K562 (cell line): ENCODE results near the gene FAM83E. TPM values are rescaled to one million over a fixed set of nuclear protein-coding genes. Genes with fewer than 3 reads are reported as not detected.

Experiments
- BDP1 ChIP-seq: IDR thresholded peaks from 3 replicates; pipeline ENCODE4 v1.6.1; 2011; ENCODE audit not compliant: insufficient read length, insufficient read depth
- ETV5 ChIP-seq: sonication (generic); formaldehyde crosslinking; IDR thresholded peaks from 2 replicates; pipeline ENCODE4 v1.4.0; 2020; ENCODE audit warnings: low read depth, mild to moderate bottlenecking, missing genetic modification reagents
- NBN ChIP-seq: fragments of 450-650 bp; IDR thresholded peaks from 2 replicates; pipeline ENCODE4 v1.6.1; 2016; ENCODE audit warnings: low read depth, mild to moderate bottlenecking
- POU5F1 ChIP-seq: fragments of 150-350 bp; IDR thresholded peaks from 2 replicates; pipeline ENCODE4 v1.6.1; 2014; ENCODE audit warnings: borderline replicate concordance, low read length, low read depth, mild to moderate bottlenecking; ENCODE audit not compliant: partially characterized antibody
- SIRT6 ChIP-seq: IDR thresholded peaks from one replicate; pipeline ENCODE4 v1.6.1; 2012; ENCODE audit warnings: low read depth, mild to moderate bottlenecking, control low read depth, inconsistent platforms, low read length, moderate library complexity
- SPI1 ChIP-seq: IDR thresholded peaks from 2 replicates; pipeline ENCODE4 v1.6.1; 2011; ENCODE audit warnings: low read depth, low read length, control low read depth, borderline replicate concordance
- YBX1 ChIP-seq: fragments of 450-650 bp; IDR thresholded peaks from 2 replicates; pipeline ENCODE4 v1.7.1; 2016; ENCODE audit warnings: mild to moderate bottlenecking
- ZNF174 ChIP-seq: fragments of 250-450 bp; sonication (Bioruptor Pico); IDR thresholded peaks from 2 replicates; pipeline ENCODE4 v1.4.0; 2020; ENCODE audit warnings: mild to moderate bottlenecking
- polyA plus RNA-seq, 8 experiments: library from polyadenylated mRNA; depleted of rRNA in 4 of 8; stranded (reverse) in 5 of 8; unstranded in 3 of 8; fragments of >200 nt; fragmentation: Nextera tagmentation in 2 of 8; fragmentation: Illumina TruSeq in 1 of 8; extraction: Ambion mirVana in 2 of 8; extraction: Trizol in 1 of 8; gene quantifications; 2 replicates each; pipeline versions ENCODE4 v1.2.1 to v1.2.3, GENCODE V29; 2011 to 2014; ENCODE audit warnings: inconsistent platforms in 1 of 8, missing spikeins in 1 of 8
- total RNA-seq, 7 experiments: library from RNA; depleted of rRNA in 6 of 7; stranded (reverse); fragments of >200 nt in 6 of 7; fragmentation: Illumina TruSeq in 2 of 7; extraction: Trizol in 2 of 7; gene quantifications; 2 replicates each; pipeline versions ENCODE4 v1.2.1 to v1.2.3, GENCODE V29; 2011 to 2021; ENCODE audit warnings: low replicate concordance in 1 of 7
- TF ChIP-seq, protein P1 (sequence below): sonication (generic); formaldehyde crosslinking; IDR thresholded peaks from 2 replicates; pipeline ENCODE4 v1.8.0; 2022; ENCODE audit warnings: mild to moderate bottlenecking, missing genetic modification reagents
- TF ChIP-seq, protein P2 (sequence below): sonication (generic); formaldehyde crosslinking; IDR thresholded peaks from 2 replicates; pipeline ENCODE4 v1.5.0; 2020; ENCODE audit warnings: missing genetic modification reagents
- TF ChIP-seq, protein P3 (sequence below): fragments of 250-450 bp; sonication (Bioruptor Pico); IDR thresholded peaks from 2 replicates; pipeline ENCODE4 v1.5.0; 2021; ENCODE audit warnings: mild to moderate bottlenecking, borderline replicate concordance
- TF ChIP-seq, protein P4 (sequence below): fragments of 450-650 bp; IDR thresholded peaks from 2 replicates; pipeline ENCODE4 v1.6.1; 2018; ENCODE audit not compliant: partially characterized antibody
- TF ChIP-seq, protein P5 (sequence below): fragments of 250-450 bp; sonication (Bioruptor Pico); IDR thresholded peaks from 2 replicates; pipeline ENCODE4 v1.9.0; 2021; ENCODE audit warnings: mild to moderate bottlenecking, inconsistent platforms
- TF ChIP-seq, protein P6 (sequence below): sonication (generic); formaldehyde crosslinking; IDR thresholded peaks from 2 replicates; pipeline ENCODE4 v1.8.0; 2022; ENCODE audit warnings: mild to moderate bottlenecking, low read depth, missing genetic modification reagents

FAM83E gene
- total and polyA plus RNA-seq, 9 of the 15 experiments (the other 6 are each of a cell fraction or from before 2014, with no cell fraction given) = 0.15 to 0.87 (median 0.29) TPM; not detected in 4

DNA sequence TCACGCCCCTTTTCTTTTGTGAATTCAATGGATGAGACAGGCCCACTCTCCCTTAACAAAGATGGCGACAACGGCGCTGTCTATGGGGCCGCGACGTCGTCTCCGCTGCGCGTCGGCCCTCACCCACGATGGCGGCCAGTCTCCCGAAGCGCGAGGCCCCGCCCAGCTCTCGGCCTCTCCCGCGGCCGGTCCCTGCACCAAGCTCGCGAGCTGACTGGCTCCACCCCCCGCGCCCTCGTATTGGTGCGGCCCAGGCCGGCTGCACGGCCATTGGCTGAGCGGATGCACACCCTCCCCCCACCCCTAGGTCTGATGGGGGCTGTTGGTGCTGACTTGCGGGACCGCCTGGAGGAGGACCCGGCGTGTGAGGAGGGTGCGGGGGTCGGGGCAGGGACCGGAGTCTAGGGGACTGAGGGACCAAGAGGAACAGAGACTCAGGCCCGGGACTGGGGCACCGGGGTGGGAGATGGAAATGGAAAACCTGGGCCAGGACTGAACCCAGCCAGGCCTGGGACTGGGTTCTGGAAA lies 9.3 kb upstream of the FAM83E start (continued):
- TF ChIP-seq, protein P1, sequence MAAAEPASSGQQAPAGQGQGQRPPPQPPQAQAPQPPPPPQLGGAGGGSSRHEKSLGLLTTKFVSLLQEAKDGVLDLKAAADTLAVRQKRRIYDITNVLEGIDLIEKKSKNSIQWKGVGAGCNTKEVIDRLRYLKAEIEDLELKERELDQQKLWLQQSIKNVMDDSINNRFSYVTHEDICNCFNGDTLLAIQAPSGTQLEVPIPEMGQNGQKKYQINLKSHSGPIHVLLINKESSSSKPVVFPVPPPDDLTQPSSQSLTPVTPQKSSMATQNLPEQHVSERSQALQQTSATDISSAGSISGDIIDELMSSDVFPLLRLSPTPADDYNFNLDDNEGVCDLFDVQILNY (CRISPR knock-in tag) = no peak
- TF ChIP-seq YBX1 = no peak
- TF ChIP-seq ZNF174 (CRISPR knock-in tag) = no peak
- TF ChIP-seq BDP1 = no peak
- TF ChIP-seq, protein P2, sequence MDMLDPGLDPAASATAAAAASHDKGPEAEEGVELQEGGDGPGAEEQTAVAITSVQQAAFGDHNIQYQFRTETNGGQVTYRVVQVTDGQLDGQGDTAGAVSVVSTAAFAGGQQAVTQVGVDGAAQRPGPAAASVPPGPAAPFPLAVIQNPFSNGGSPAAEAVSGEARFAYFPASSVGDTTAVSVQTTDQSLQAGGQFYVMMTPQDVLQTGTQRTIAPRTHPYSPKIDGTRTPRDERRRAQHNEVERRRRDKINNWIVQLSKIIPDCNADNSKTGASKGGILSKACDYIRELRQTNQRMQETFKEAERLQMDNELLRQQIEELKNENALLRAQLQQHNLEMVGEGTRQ = no peak
- TF ChIP-seq, protein P3, sequence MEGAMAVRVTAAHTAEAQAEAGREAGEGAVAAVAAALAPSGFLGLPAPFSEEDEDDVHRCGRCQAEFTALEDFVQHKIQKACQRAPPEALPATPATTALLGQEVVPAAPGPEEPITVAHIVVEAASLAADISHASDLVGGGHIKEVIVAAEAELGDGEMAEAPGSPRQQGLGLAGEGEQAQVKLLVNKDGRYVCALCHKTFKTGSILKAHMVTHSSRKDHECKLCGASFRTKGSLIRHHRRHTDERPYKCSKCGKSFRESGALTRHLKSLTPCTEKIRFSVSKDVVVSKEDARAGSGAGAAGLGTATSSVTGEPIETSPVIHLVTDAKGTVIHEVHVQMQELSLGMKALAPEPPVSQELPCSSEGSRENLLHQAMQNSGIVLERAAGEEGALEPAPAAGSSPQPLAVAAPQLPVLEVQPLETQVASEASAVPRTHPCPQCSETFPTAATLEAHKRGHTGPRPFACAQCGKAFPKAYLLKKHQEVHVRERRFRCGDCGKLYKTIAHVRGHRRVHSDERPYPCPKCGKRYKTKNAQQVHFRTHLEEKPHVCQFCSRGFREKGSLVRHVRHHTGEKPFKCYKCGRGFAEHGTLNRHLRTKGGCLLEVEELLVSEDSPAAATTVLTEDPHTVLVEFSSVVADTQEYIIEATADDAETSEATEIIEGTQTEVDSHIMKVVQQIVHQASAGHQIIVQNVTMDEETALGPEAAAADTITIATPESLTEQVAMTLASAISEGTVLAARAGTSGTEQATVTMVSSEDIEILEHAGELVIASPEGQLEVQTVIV (CRISPR knock-in tag) = no peak
- no peak for TF ChIP-seq SIRT6
- TF ChIP-seq ETV5 (CRISPR knock-in tag) = no peak
- no peak for TF ChIP-seq NBN
- TF ChIP-seq POU5F1 = peak; percentile 44
- TF ChIP-seq, protein P4, sequence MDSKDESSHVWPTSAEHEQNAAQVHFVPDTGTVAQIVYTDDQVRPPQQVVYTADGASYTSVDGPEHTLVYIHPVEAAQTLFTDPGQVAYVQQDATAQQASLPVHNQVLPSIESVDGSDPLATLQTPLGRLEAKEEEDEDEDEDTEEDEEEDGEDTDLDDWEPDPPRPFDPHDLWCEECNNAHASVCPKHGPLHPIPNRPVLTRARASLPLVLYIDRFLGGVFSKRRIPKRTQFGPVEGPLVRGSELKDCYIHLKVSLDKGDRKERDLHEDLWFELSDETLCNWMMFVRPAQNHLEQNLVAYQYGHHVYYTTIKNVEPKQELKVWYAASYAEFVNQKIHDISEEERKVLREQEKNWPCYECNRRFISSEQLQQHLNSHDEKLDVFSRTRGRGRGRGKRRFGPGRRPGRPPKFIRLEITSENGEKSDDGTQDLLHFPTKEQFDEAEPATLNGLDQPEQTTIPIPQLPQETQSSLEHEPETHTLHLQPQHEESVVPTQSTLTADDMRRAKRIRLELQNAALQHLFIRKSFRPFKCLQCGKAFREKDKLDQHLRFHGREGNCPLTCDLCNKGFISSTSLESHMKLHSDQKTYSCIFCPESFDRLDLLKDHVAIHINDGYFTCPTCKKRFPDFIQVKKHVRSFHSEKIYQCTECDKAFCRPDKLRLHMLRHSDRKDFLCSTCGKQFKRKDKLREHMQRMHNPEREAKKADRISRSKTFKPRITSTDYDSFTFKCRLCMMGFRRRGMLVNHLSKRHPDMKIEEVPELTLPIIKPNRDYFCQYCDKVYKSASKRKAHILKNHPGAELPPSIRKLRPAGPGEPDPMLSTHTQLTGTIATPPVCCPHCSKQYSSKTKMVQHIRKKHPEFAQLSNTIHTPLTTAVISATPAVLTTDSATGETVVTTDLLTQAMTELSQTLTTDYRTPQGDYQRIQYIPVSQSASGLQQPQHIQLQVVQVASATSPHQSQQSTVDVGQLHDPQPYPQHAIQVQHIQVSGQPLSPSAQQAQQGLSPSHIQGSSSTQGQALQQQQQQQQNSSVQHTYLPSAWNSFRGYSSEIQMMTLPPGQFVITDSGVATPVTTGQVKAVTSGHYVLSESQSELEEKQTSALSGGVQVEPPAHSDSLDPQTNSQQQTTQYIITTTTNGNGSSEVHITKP = peak; percentile 86
- no peak for TF ChIP-seq SPI1
- TF ChIP-seq, protein P5, sequence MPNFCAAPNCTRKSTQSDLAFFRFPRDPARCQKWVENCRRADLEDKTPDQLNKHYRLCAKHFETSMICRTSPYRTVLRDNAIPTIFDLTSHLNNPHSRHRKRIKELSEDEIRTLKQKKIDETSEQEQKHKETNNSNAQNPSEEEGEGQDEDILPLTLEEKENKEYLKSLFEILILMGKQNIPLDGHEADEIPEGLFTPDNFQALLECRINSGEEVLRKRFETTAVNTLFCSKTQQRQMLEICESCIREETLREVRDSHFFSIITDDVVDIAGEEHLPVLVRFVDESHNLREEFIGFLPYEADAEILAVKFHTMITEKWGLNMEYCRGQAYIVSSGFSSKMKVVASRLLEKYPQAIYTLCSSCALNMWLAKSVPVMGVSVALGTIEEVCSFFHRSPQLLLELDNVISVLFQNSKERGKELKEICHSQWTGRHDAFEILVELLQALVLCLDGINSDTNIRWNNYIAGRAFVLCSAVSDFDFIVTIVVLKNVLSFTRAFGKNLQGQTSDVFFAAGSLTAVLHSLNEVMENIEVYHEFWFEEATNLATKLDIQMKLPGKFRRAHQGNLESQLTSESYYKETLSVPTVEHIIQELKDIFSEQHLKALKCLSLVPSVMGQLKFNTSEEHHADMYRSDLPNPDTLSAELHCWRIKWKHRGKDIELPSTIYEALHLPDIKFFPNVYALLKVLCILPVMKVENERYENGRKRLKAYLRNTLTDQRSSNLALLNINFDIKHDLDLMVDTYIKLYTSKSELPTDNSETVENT (CRISPR knock-in tag) = no peak
- TF ChIP-seq, protein P6, sequence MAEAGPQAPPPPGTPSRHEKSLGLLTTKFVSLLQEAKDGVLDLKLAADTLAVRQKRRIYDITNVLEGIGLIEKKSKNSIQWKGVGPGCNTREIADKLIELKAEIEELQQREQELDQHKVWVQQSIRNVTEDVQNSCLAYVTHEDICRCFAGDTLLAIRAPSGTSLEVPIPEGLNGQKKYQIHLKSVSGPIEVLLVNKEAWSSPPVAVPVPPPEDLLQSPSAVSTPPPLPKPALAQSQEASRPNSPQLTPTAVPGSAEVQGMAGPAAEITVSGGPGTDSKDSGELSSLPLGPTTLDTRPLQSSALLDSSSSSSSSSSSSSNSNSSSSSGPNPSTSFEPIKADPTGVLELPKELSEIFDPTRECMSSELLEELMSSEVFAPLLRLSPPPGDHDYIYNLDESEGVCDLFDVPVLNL (CRISPR knock-in tag) = no peak
